PC-3 (cell line): ENCODE measurements around the gene TRIM27.

Source experiments
- CTCF ChIP-seq: fragments of 300-600 bp; sonication (generic); conservative IDR thresholded peaks from 2 replicates; pipeline ENCODE4 v1.5.1; 2017; ENCODE audit warnings: antibody characterized with exemption, low read depth, mild to moderate bottlenecking, low read length
- EZH2phosphoT487 ChIP-seq: fragments of 300-600 bp; sonication (generic); IDR thresholded peaks from 2 replicates; pipeline ENCODE4 v1.6.1; 2018; ENCODE audit warnings: mild to moderate bottlenecking, antibody characterized with exemption, low read length, borderline replicate concordance

- no peak for TF ChIP-seq CTCF
- TF ChIP-seq EZH2phosphoT487, result no peak
Observed at GRCh38 chr6:28884423-28885131, 39.2 kb downstream of the TRIM27 start.
